K562 (cell line): Measurements from ENCODE around the gene EFNA5.

ENCODE experiments used
- MLX ChIP-seq, 2 experiments: fragments of 450-650 bp in 1 of 2; sonication (generic) in 1 of 2; formaldehyde crosslinking; conservative IDR thresholded peaks; 2 replicates each; pipeline versions ENCODE4 v1.4.0 to v1.8.1; 2020 to 2022; ENCODE audit warnings: mild to moderate bottlenecking in 1 of 2, missing genetic modification reagents in 1 of 2
- NR2F6 ChIP-seq: fragments of 450-650 bp; formaldehyde crosslinking; IDR thresholded peaks from 2 replicates; pipeline ENCODE4 v1.4.0; 2020; ENCODE audit warnings: mild to moderate bottlenecking
- ZNF644 ChIP-seq: fragments of 200-800 bp; sonication (Bioruptor generic); IDR thresholded peaks from 2 replicates; pipeline ENCODE4 v1.6.1; 2016; ENCODE audit warnings: low read depth, missing genetic modification characterization, missing compliant biosample characterization

- no peak for TF ChIP-seq ZNF644
- no peak for TF ChIP-seq NR2F6 (CRISPR knock-in tag)
- no peak for TF ChIP-seq MLX (CRISPR knock-in tag; conservative IDR thresholded peaks at IDR 0.05)
Measured at GRCh38 chr5:107544967-107545366, 125.8 kb downstream of the EFNA5 start.
